Lung (tissue), 12 donors: Measurements from ENCODE around the gene TRAPPC14. TPM values are rescaled to one million over a fixed set of nuclear protein-coding genes. Genes with fewer than 3 reads are reported as not detected.

Source experiments
- ATAC-seq: fragments of 200-7000 bp; cut with Tn5 transposase; one replicate; pipeline ENCODE4 v1.9.1; 2020; ENCODE audit warnings: moderate number of reproducible peaks; ENCODE audit not compliant: insufficient read depth, low FRiP score
- DNase-seq, 3 donors: peaks; one replicate each; pipeline ENCODE4 v3.0.0-alpha.2; 2013 to 2017
- H3K27ac ChIP-seq, 2 donors: one replicate each; pipeline ENCODE4 v1.5.1; 2013; ENCODE audit warnings: mild to moderate bottlenecking in 2 of 2, moderate library complexity in 2 of 2, control low read depth in 1 of 2, inconsistent platforms in 1 of 2, low read depth in 1 of 2, low read length in 1 of 2
- H3K27me3 ChIP-seq, 3 donors: one replicate each; pipeline ENCODE4 v1.5.1; 2013; ENCODE audit warnings: low read length in 2 of 3; ENCODE audit not compliant: control insufficient read depth in 3 of 3, insufficient read depth in 3 of 3
- H3K36me3 ChIP-seq, 4 donors: one replicate each; pipeline ENCODE4 v1.5.1; 2013; ENCODE audit warnings: low read length in 4 of 4, mild to moderate bottlenecking in 1 of 4, moderate library complexity in 1 of 4; ENCODE audit not compliant: control insufficient read depth in 4 of 4, insufficient read depth in 4 of 4
- H3K4me1 ChIP-seq, 5 donors: one replicate each; pipeline ENCODE4 v1.5.1; 2013; ENCODE audit warnings: low read length in 5 of 5, mild to moderate bottlenecking in 2 of 5, moderate library complexity in 1 of 5; ENCODE audit not compliant: control insufficient read depth in 5 of 5, insufficient read depth in 5 of 5
- H3K4me3 ChIP-seq: one replicate; pipeline ENCODE4 v1.5.1; 2013; ENCODE audit warnings: mild to moderate bottlenecking, control low read depth, moderate library complexity
- H3K9ac ChIP-seq, 2 donors: one replicate each; pipeline ENCODE4 v1.5.1; 2013; ENCODE audit warnings: low read length in 2 of 2, control low read depth in 1 of 2; ENCODE audit not compliant: insufficient read depth in 1 of 2
- H3K9me3 ChIP-seq, 4 donors: one replicate each; pipeline ENCODE4 v1.5.1; 2013; ENCODE audit warnings: low read length in 3 of 4, mild to moderate bottlenecking in 1 of 4, moderate library complexity in 1 of 4; ENCODE audit not compliant: control insufficient read depth in 4 of 4, insufficient read depth in 3 of 4
- CTCF ChIP-seq: IDR thresholded peaks from 2 replicates; pipeline ENCODE4 v1.5.1; 2012; ENCODE audit warnings: mild to moderate bottlenecking; ENCODE audit errors: control extremely low read depth, extremely low read depth
- WGBS, 2 donors: extraction: QIAGEN DNeasy Blood & Tissue Kit; methylation state at CpG; one replicate each; pipeline ENCODE4 v1.1.7; 2013; 5-methylcytosine and 5-hydroxymethylcytosine counted together
- polyA plus RNA-seq, 2 donors: library from polyadenylated mRNA; stranded (reverse); fragments of 200-250 nt; gene quantifications; one replicate each; pipeline ENCODE4 v1.2.1, GENCODE V29; 2013
- total RNA-seq, 2 donors: library from RNA; depleted of rRNA in 1 of 2; stranded (reverse); fragments of >200 nt in 1 of 2; gene quantifications; one replicate each; pipeline ENCODE4 v1.2.1, GENCODE V29; 2014 to 2021
- donor health status: control.
- donor health status: control.
- donor health status: Bipolar disorder and iron deficiency.
- donor health status: healthy.
- donor health status: DM: yes; HTN: yes; CAD: no.

TRAPPC14 gene
- total and polyA plus RNA-seq, 4 donors = 9.8 to 27.9 (median 19.5) TPM

- H3K9me3 ChIP-seq = no peaks in the 10 kb centered on the region
- H3K4me3 ChIP-seq = no peak overlapping the region
- H3K27ac ChIP-seq = peak overlapping the region in 1 of 2 donors; percentile 11
- no peak for TF ChIP-seq CTCF
- ATAC-seq (no peak), DNase-seq (no peak)
- peaks cover 8 to 32% (median 19%) of the 10 kb centered on the region in 4 donors for H3K36me3 ChIP-seq
- no peaks in the 10 kb centered on the region for H3K27me3 ChIP-seq
- peaks cover 0 to 12% (median 4%) of the 10 kb centered on the region in 5 donors for H3K4me1 ChIP-seq
- H3K9ac ChIP-seq = no peak overlapping the region
- 71 to 75% methylated on average over 5 of the region's 5 CpGs for WGBS, 2 donors
Observed at GRCh38 chr7:100157069-100157333, 1.5 kb downstream of the TRAPPC14 start.

GRCh38 chr7:100156331-100157068, 2.0 kb downstream of the TRAPPC14 start:
- H3K9ac ChIP-seq = no peak overlapping the region
- peaks cover 0 to 12% (median 4%) of the 10 kb centered on the region in 5 donors for H3K4me1 ChIP-seq
- H3K27ac ChIP-seq = peak overlapping the region in 1 of 2 donors; percentile 11
- no peaks in the 10 kb centered on the region for H3K27me3 ChIP-seq
- no peak for ATAC-seq
- no peaks in the 10 kb centered on the region for H3K9me3 ChIP-seq
- H3K36me3 ChIP-seq = peaks cover 8 to 32% (median 19%) of the 10 kb centered on the region in 4 donors
- TF ChIP-seq CTCF = no peak
- WGBS, 2 donors = 72 to 78% methylated on average over 16 of the region's 16 CpGs
- H3K4me3 ChIP-seq = no peak overlapping the region
- DNase-seq = no peak

GRCh38 chr7:100155553-100156317, 2.8 kb downstream of the TRAPPC14 start:
- H3K4me3 ChIP-seq = no peak overlapping the region
- H3K27ac ChIP-seq = no peak overlapping the region
- no peaks in the 10 kb centered on the region for H3K9me3 ChIP-seq
- no peak for TF ChIP-seq CTCF
- WGBS, 2 donors = 92 to 93% methylated on average over 20 of the region's 20 CpGs
- DNase-seq (no peak), ATAC-seq (no peak)
- peaks cover 0 to 12% (median 4%) of the 10 kb centered on the region in 5 donors for H3K4me1 ChIP-seq
- no peak overlapping the region for H3K9ac ChIP-seq
- no peaks in the 10 kb centered on the region for H3K27me3 ChIP-seq
- peaks cover 8 to 32% (median 19%) of the 10 kb centered on the region in 4 donors for H3K36me3 ChIP-seq
